Astrocyte (in vitro differentiated cells and primary cell): Measurements from ENCODE around the gene CDKN1C.

Experiments
- CTCF ChIP-seq: IDR thresholded peaks from 2 replicates; pipeline ENCODE4 v1.5.1; 2011; ENCODE audit warnings: low read depth, mild to moderate bottlenecking, inconsistent platforms, low read length, moderate library complexity; ENCODE audit not compliant: insufficient read depth
- EZH2 ChIP-seq: IDR thresholded peaks from 2 replicates; pipeline ENCODE4 v1.6.1; 2012; ENCODE audit warnings: mild to moderate bottlenecking, low read length, inconsistent platforms; ENCODE audit not compliant: insufficient read depth

GRCh38 chr11:2888266-2888968, 2.8 kb upstream of the CDKN1C start:
- TF ChIP-seq CTCF (peak; percentile 98), EZH2 (no peak)
